SH-SY5Y (cell line): ENCODE data around the gene SLC4A11.

ENCODE experiments used
- GATA2 ChIP-seq: IDR thresholded peaks from 2 replicates; pipeline ENCODE4 v1.6.1; 2011; ENCODE audit warnings: mild to moderate bottlenecking, low read depth, low read length
- GATA3 ChIP-seq: IDR thresholded peaks from 2 replicates; pipeline ENCODE4 v1.6.1; 2011; ENCODE audit warnings: low read depth, mild to moderate bottlenecking, low read length, moderate library complexity

- TF ChIP-seq GATA2 = no peak
- TF ChIP-seq GATA3 = no peak
Observed at GRCh38 chr20:3247638-3248037, 8.6 kb upstream of the SLC4A11 start.
